ENCODE measurements around the gene MTA1. TPM values are rescaled to one million over a fixed set of nuclear protein-coding genes. Genes with fewer than 3 reads are reported as not detected.

Gene MTA1
- total RNA-seq, 2 experiments from 2014 or later: 103 to 217 TPM

DNA sequence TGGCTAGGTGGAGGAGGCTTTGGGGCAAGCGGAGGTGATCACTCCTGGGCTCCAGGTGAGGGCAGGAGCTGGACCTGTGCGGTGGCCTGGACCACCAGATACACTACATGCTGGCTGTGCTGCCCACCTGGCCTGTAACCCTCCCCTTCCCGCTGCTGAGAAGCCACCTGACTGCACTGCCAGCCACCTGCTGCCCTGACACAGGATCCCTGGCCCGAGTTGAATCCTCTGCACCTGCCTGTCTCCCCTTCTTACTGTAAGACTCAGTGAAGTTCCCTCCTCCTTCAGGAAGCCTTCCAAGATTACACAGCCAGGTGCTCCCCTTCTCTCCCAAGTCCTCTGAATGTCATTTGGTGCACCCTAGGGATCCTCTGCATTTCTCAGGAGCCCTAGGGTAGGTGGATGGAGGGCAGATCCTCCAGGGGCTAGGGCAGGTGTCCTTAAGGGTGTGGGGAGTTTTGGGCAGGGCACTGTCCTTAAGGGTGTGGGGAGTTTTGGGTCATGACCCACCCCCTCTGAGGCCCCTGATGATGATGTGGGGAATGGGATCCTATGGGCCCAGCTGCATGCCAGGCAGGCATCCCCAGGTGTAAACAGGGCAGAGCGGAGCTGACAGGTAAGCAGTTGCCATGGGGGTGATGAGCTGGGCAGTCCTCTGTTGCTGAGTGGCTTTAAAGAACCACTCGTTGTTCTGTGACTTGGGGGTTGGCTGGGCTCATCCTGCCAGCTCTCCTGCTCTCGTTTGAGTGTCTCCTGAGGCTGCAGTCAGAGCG, 6.7 kb upstream of the MTA1 start:
- ChIA-PET CTCF (ENCODE audit: unreplicated experiment) (no interaction called here), POLR2A (no interaction called here)
- Histone ChIP-seq H3K4me3 (ENCODE audit: low read depth, low read length, poor library complexity, severe bottlenecking) (no peak overlapping the region), H3K27ac (ENCODE audit: low read depth, low read length, poor library complexity, severe bottlenecking) (no peak overlapping the region), H3K79me2 (ENCODE audit: insufficient read depth, low read depth, low read length) (no peaks in the 10 kb centered on the region), H3K4me2 (ENCODE audit: low read length) (no peak overlapping the region), H2AFZ (ENCODE audit: low read length) (no peak overlapping the region), H4K20me1 (ENCODE audit: insufficient read depth, low read length) (no peaks in the 10 kb centered on the region), H3K4me1 (ENCODE audit: insufficient read depth, low read length, poor library complexity, severe bottlenecking) (peaks cover 7% of the 10 kb centered on the region), H3K9me2 (ENCODE audit: insufficient read depth, low read length) (no peaks in the 10 kb centered on the region), H3K9me3 (ENCODE audit: low read length) (no peaks in the 10 kb centered on the region), H3K36me3 (ENCODE audit: insufficient read depth, low read length) (no peaks in the 10 kb centered on the region)
- no peak for DNase-seq (ENCODE audit: low spot score)
- intact Hi-C loops (cut with micrococcal nuclease; ENCODE audit: unreplicated experiment): no loop called here
- BruUV-seq (replicated peaks): no TSS peak
- TF ChIP-seq, protein P1, sequence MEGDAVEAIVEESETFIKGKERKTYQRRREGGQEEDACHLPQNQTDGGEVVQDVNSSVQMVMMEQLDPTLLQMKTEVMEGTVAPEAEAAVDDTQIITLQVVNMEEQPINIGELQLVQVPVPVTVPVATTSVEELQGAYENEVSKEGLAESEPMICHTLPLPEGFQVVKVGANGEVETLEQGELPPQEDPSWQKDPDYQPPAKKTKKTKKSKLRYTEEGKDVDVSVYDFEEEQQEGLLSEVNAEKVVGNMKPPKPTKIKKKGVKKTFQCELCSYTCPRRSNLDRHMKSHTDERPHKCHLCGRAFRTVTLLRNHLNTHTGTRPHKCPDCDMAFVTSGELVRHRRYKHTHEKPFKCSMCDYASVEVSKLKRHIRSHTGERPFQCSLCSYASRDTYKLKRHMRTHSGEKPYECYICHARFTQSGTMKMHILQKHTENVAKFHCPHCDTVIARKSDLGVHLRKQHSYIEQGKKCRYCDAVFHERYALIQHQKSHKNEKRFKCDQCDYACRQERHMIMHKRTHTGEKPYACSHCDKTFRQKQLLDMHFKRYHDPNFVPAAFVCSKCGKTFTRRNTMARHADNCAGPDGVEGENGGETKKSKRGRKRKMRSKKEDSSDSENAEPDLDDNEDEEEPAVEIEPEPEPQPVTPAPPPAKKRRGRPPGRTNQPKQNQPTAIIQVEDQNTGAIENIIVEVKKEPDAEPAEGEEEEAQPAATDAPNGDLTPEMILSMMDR (conservative IDR thresholded peaks at IDR 0.05; ENCODE audit: low read length): no peak
- TF ChIP-seq EZH2phosphoT487 (IDR thresholded peaks at IDR 0.05; ENCODE audit: borderline replicate concordance, low read depth, low read length): no peak

DNA sequence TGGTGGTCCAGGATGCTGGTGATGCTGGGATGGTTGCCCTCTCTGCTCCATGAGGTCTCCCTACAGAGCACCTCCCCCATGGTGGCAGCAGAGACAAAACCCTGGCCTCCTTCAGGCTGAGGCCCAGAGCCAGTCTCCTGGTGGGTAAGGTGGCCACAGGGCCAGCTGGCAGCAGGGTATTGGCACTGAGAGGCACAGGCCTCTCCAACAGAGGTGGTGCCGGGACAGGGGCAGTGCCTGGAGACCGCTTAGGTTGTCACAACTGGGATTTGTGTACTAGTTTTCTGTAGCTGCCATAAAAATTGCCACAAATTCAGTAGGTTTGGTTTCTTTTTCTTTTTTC, 6.1 kb upstream of the MTA1 start:
- TF ChIP-seq, protein P1 (conservative IDR thresholded peaks at IDR 0.05; ENCODE audit: low read length): no peak
- TF ChIP-seq EZH2phosphoT487 (IDR thresholded peaks at IDR 0.05; ENCODE audit: borderline replicate concordance, low read depth, low read length): no peak
- no TSS peak for BruUV-seq (replicated peaks)
- peaks cover 8% of the 10 kb centered on the region for H3K4me1 ChIP-seq (ENCODE audit: insufficient read depth, low read length, poor library complexity, severe bottlenecking)
- no peak overlapping the region for H2AFZ ChIP-seq (ENCODE audit: low read length)
- no peaks in the 10 kb centered on the region for H3K9me3 ChIP-seq (ENCODE audit: low read length)
- no peaks in the 10 kb centered on the region for H3K9me2 ChIP-seq (ENCODE audit: insufficient read depth, low read length)
- H3K27ac ChIP-seq (ENCODE audit: low read depth, low read length, poor library complexity, severe bottlenecking): no peak overlapping the region
- intact Hi-C loops (cut with micrococcal nuclease; ENCODE audit: unreplicated experiment): no loop called here
- ChIA-PET CTCF (ENCODE audit: unreplicated experiment) (no interaction called here), POLR2A (no interaction called here)
- no peak for DNase-seq (ENCODE audit: low spot score)
- H4K20me1 ChIP-seq (ENCODE audit: insufficient read depth, low read length): no peaks in the 10 kb centered on the region
- no peak overlapping the region for H3K4me3 ChIP-seq (ENCODE audit: low read depth, low read length, poor library complexity, severe bottlenecking)
- H3K79me2 ChIP-seq (ENCODE audit: insufficient read depth, low read depth, low read length): no peaks in the 10 kb centered on the region
- H3K4me2 ChIP-seq (ENCODE audit: low read length): no peak overlapping the region
- H3K36me3 ChIP-seq (ENCODE audit: insufficient read depth, low read length): no peaks in the 10 kb centered on the region

Measured in OCI-LY7 (cell line).